Astrocyte (in vitro differentiated cells and primary cell): ENCODE results near the gene ZNF516.

Experiments
- CTCF ChIP-seq: IDR thresholded peaks from 2 replicates; pipeline ENCODE4 v1.5.1; 2011; ENCODE audit warnings: low read depth, mild to moderate bottlenecking, inconsistent platforms, low read length, moderate library complexity; ENCODE audit not compliant: insufficient read depth
- EZH2 ChIP-seq: IDR thresholded peaks from 2 replicates; pipeline ENCODE4 v1.6.1; 2012; ENCODE audit warnings: mild to moderate bottlenecking, low read length, inconsistent platforms; ENCODE audit not compliant: insufficient read depth

- TF ChIP-seq CTCF (no peak), EZH2 (no peak)
Observed at GRCh38 chr18:76408480-76409067, 86.5 kb downstream of the ZNF516 start.
